Adipocyte (in vitro differentiated cells): ENCODE results near the gene MYLK4.

Experiments used
- DNase-seq: peaks from one replicate; pipeline ENCODE4 v3.0.0-alpha.2; 2015; ENCODE audit warnings: low read depth
- H3K27me3 ChIP-seq: replicated peaks from 2 replicates; pipeline ENCODE4 v1.7.0; 2013; ENCODE audit warnings: mild to moderate bottlenecking, low read length, moderate library complexity; ENCODE audit not compliant: control insufficient read depth, insufficient read depth
- H3K36me3 ChIP-seq: 2 replicates; pipeline ENCODE4 v1.7.0; 2013; ENCODE audit warnings: low read length, mild to moderate bottlenecking, moderate library complexity; ENCODE audit not compliant: control insufficient read depth, insufficient read depth, severe bottlenecking
- H3K4me1 ChIP-seq: 2 replicates; pipeline ENCODE4 v1.7.0; 2013; ENCODE audit warnings: mild to moderate bottlenecking, low read length, moderate library complexity; ENCODE audit not compliant: control insufficient read depth, insufficient read depth
- H3K4me3 ChIP-seq: 2 replicates; pipeline ENCODE4 v1.7.0; 2013; ENCODE audit warnings: mild to moderate bottlenecking, low read length, moderate library complexity
- H3K9ac ChIP-seq: 2 replicates; pipeline ENCODE4 v1.7.0; 2013; ENCODE audit warnings: mild to moderate bottlenecking, low read length, moderate library complexity
- H3K9me3 ChIP-seq: 2 replicates; pipeline ENCODE4 v1.7.0; 2013; ENCODE audit warnings: mild to moderate bottlenecking, low read length, moderate library complexity; ENCODE audit not compliant: control insufficient read depth

MYLK4 gene

DNA sequence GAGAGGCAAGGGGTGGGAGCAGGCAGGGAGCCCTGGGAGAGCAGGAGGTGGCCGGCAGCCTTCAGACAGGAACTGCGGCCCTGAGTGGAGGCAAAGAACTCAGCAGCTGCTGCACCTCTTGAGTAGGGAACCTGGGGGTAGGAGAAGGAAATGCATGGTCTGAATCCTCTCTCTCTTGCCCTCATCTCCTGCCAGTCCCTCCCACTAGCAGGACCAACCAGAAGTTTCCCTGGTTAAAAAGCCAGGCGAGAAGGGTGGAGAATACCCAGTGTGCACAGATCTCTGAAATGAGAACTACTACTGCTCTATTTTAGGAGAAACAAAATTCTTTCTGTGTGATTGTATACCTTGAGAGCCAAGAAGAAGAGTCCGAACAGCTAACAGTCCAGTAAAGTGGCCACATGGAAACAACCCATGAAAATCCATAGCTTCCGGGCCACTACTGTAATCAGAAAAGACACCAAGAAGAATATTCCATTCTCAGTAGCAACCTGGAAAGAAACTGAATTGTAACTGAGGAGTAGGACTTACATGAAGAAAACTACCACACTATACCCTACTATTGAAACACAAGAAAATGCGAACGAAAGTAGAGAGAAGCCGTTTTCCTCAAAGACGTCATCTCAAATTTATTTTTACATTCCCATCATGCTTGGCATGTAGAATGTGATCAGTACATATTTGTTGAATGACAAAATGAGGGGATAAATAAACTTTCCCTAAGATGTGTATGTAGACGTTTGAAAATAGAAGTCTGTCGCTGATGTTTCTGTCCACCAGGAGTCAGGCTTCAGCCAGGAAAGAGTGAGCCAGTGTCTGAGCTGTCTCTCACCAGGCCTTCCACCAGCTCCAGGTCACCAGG is 40.1 kb upstream of the MYLK4 start:
- Histone ChIP-seq H3K4me3 (peak overlapping the region; percentile 71), H3K9ac (peak overlapping the region; percentile 80), H3K9me3 (no peaks in the 10 kb centered on the region), H3K4me1 (peaks cover 37% of the 10 kb centered on the region), H3K27me3 (no peaks in the 10 kb centered on the region), H3K36me3 (no peaks in the 10 kb centered on the region)
- peak; percentile 93 for DNase-seq

DNA sequence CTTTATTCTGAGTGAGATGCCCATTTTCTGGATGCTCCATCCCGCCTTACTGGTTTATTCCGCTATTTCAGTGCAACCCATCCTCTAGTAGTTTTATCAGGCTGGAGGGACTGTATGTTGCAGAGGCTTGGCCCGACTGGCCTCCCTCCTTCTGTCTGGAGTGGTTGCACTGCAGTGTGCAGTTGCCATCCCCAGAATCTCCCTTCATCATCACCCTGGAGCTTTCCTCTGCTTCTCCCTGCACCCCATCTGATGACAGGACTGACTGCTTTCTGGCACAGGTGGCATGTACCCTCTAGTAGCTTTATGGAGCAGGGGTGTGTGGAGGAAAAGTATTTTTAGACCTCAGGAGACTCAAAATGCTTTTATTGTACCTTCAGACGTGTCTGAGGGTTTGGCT is 35.5 kb upstream of the MYLK4 start:
- Histone ChIP-seq H3K4me1 (peaks cover 18% of the 10 kb centered on the region), H3K4me3 (no peak overlapping the region), H3K27me3 (no peaks in the 10 kb centered on the region), H3K9ac (no peak overlapping the region), H3K9me3 (no peaks in the 10 kb centered on the region), H3K36me3 (peaks cover 19% of the 10 kb centered on the region)
- DNase-seq = no peak

- H3K4me1 ChIP-seq = peaks cover 8% of the 10 kb centered on the region
- H3K9ac ChIP-seq = no peak overlapping the region
- H3K4me3 ChIP-seq = no peak overlapping the region
- no peak for DNase-seq
- H3K9me3 ChIP-seq = no peaks in the 10 kb centered on the region
- peaks cover 33% of the 10 kb centered on the region for H3K36me3 ChIP-seq
- no peaks in the 10 kb centered on the region for H3K27me3 ChIP-seq
These were observed 34.2 kb upstream of the MYLK4 start for GRCh38 chr6:2784930-2785329.

GRCh38 chr6:2784061-2784460 is 33.3 kb upstream of the MYLK4 start:
- no peaks in the 10 kb centered on the region for H3K27me3 ChIP-seq
- no peaks in the 10 kb centered on the region for H3K9me3 ChIP-seq
- peaks cover 3% of the 10 kb centered on the region for H3K4me1 ChIP-seq
- no peak for DNase-seq
- peaks cover 41% of the 10 kb centered on the region for H3K36me3 ChIP-seq
- no peak overlapping the region for H3K4me3 ChIP-seq
- H3K9ac ChIP-seq = no peak overlapping the region

GRCh38 chr6:2783188-2783963 is 32.7 kb upstream of the MYLK4 start:
- Histone ChIP-seq H3K4me1 (no peaks in the 10 kb centered on the region), H3K27me3 (no peaks in the 10 kb centered on the region), H3K9me3 (no peaks in the 10 kb centered on the region), H3K36me3 (peaks cover 45% of the 10 kb centered on the region), H3K4me3 (no peak overlapping the region), H3K9ac (no peak overlapping the region)
- DNase-seq = no peak

DNA sequence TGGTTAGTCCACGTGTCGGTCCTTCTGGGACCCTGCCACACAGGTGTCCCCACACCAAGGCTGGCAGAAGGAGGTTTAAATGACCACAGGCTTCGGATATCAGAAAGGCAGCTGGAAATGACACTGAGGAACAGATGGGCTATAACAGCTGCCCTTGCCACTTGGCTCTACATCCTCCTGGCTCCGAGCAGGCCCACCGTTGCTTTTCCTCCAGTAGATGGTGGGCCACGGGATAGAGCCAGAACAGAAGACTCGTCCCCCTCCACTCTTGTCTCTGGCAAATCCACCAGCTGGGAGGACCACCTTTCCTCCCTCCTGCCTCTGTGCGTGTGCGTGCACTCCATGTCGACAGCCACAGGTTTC is 32.1 kb upstream of the MYLK4 start:
- Histone ChIP-seq H3K4me3 (no peak overlapping the region), H3K9me3 (no peaks in the 10 kb centered on the region), H3K36me3 (peaks cover 45% of the 10 kb centered on the region), H3K9ac (no peak overlapping the region), H3K27me3 (no peaks in the 10 kb centered on the region), H3K4me1 (no peaks in the 10 kb centered on the region)
- DNase-seq = no peak

- peaks cover 45% of the 10 kb centered on the region for H3K36me3 ChIP-seq
These were observed 31.6 kb upstream of the MYLK4 start for GRCh38 chr6:2782356-2782708.

GRCh38 chr6:2781685-2782355 is 31.1 kb upstream of the MYLK4 start:
- Histone ChIP-seq H3K36me3 (peaks cover 45% of the 10 kb centered on the region), H3K9ac (no peak overlapping the region), H3K4me3 (no peak overlapping the region), H3K27me3 (no peaks in the 10 kb centered on the region), H3K9me3 (no peaks in the 10 kb centered on the region), H3K4me1 (no peaks in the 10 kb centered on the region)
- DNase-seq = no peak

More at GRCh38 chr6:2782356-2782708, 31.6 kb upstream of the MYLK4 start:
- Histone ChIP-seq H3K4me3 (no peak overlapping the region), H3K9me3 (no peaks in the 10 kb centered on the region), H3K27me3 (no peaks in the 10 kb centered on the region), H3K9ac (no peak overlapping the region), H3K4me1 (no peaks in the 10 kb centered on the region)
- DNase-seq = no peak

GRCh38 chr6:2780102-2780737 is 29.5 kb upstream of the MYLK4 start:
- no peaks in the 10 kb centered on the region for H3K9me3 ChIP-seq
- H3K27me3 ChIP-seq = no peaks in the 10 kb centered on the region
- DNase-seq = no peak
- H3K4me1 ChIP-seq = no peaks in the 10 kb centered on the region
- H3K9ac ChIP-seq = no peak overlapping the region
- peaks cover 45% of the 10 kb centered on the region for H3K36me3 ChIP-seq
- H3K4me3 ChIP-seq = no peak overlapping the region

GRCh38 chr6:2777249-2777648 is 26.5 kb upstream of the MYLK4 start:
- Histone ChIP-seq H3K27me3 (no peaks in the 10 kb centered on the region), H3K9me3 (no peaks in the 10 kb centered on the region), H3K4me1 (peaks cover 8% of the 10 kb centered on the region), H3K36me3 (peaks cover 32% of the 10 kb centered on the region), H3K9ac (no peak overlapping the region), H3K4me3 (no peak overlapping the region)
- no peak for DNase-seq

- Histone ChIP-seq H3K9me3 (no peaks in the 10 kb centered on the region), H3K4me3 (no peak overlapping the region), H3K36me3 (peaks cover 33% of the 10 kb centered on the region), H3K4me1 (peaks cover 8% of the 10 kb centered on the region), H3K9ac (no peak overlapping the region), H3K27me3 (no peaks in the 10 kb centered on the region)
- no peak for DNase-seq
These were observed 24.3 kb upstream of the MYLK4 start for GRCh38 chr6:2775003-2775402.
